Effector CD8-positive, alpha-beta T cell (primary cell): Measurements from ENCODE around the gene PRIM2.
"Not testable (repeated sequence)": the region's sequence is repeated elsewhere in the genome, so short reads cannot be mapped to it uniquely, and the experiment has no call there.

ENCODE experiments used
- DNase-seq: peaks from one replicate; lab custom pipeline; 2025; lab: John Stamatoyannopoulos, UW

Gene PRIM2

DNA sequence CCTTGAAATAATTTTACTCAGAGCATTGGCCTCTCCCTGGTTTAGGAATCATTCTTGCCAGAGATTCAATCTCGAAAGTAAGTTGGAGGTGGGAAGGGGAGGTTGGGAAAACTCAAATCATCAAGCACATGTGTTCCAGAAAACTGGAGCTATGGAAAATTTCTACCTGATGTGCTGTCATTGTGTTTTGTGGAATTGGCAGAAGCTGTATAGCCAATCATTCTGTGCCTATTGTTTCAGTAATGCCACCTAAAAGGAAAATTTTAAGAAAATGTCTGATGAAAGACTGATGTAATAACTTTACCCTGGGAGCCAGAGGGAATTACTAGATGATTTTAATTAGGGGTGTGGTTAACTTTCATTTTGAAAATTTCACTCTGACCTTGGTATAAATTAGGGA, 187.8 kb downstream of the PRIM2 start:
- not testable (repeated sequence) for DNase-seq

DNA sequence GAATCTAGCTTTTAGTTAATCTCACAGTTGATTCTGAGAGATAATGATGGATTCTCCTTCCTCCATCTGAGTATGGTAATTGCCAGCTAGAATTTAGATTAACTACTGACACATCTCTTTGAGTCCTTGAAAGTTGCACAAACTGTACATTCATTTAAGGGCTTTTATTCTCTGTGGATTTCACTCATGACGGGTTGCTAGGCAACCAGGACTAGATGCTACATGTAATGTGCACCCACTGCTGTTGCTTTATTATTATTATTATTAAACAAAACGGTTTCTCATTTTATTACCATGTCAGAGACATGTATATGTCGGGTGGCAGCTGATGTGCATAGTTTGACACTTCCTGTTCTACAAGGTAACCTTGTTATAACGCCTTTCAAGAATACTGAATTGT, 193.0 kb downstream of the PRIM2 start:
- not testable (repeated sequence) for DNase-seq

DNA sequence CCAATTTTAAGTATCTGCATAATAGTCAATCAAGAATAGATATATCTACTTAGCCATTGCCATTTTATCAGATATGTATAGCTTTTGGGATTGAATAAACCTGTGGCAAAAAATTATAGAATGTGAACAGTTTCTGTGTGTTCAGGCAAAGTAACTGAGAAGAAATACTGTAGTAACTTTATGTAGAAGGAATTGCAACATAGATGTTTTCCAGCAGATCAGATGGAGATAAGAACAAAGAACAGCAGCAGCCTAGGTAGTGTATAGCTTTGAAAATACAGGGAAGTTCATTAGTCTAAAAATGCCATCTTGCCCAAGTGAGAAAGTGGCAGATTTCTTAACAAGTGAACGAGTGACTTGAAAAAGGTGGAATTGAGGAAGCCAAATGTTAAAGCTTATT, 197.7 kb downstream of the PRIM2 start:
- DNase-seq = not testable (repeated sequence)

DNA sequence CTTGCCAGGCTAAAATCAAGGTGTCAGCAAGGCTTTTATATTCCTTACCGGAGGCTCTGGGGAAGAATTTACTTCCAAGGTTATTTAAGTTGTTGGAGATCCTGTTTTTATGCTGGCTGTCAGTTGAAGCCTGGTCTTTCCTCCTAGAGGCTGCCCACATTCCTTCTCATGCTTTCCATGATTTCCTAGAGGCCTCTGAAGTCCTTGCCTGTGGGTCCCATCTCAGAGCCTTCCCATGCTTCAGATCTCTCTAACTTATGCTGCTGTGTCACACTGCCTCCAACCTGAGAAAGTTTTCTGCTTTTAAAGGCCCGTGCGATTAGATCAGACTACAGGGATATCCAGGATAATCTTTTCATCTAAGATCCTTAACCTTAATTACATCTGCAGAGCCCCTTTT, 198.4 kb downstream of the PRIM2 start:
- DNase-seq = not testable (repeated sequence)

DNA sequence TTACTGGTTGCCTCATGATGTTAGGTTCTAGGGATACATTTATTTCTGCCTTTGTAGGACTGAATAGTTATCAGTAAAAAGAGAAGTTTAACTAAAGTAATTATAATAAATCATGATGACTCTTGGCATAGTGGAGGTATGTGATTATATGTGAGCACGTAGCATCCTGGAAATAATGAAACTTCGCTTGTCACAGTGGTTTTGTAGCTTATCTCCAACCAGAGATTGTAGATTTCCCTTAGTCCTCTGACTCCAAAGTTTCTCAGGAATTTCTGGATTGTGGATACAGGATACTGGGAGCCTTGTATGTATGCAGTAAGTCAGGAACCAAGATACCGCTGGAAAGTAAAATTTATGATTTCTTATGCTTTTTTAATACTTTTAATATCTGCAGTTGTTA, 199.3 kb downstream of the PRIM2 start:
- DNase-seq = not testable (repeated sequence)

DNA sequence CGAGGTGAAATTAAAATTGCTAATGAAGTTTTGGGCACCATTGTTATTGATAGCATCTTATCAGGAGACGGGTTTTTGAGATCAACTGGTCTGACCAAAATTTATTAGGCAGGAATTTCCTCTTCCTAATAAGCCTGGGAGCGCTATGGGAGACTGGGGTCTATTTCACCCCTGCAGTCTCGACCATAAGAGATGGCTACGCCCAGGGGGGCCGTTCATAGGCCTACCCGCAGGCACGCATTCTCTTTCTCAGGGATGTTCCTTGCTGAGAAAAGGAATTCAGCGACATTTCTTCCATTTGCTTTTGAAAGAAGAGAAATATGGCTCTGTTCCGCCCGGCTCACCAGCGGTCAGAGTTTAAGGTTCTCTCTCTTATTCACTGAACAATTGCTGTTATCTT, 201.8 kb downstream of the PRIM2 start:
- DNase-seq = not testable (repeated sequence)

DNA sequence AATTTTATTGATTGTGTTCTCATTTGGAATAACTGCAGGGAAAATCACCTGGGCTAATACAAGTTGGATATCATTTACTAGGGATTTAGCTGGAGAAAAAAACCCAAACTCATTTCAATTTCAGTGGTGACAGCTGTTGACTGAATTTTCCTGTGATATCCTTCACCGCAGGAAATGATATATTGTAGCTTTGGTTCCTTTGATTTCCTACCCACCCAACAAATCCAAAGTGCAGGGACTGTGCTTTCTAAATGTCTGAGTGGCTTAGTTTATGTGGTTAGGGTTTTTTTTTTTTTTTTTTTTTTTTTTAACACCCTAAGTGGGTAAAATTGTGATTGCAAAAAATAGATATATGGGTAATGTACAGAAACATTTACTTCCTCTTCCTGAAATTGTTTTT, 203.7 kb downstream of the PRIM2 start:
- not testable (repeated sequence) for DNase-seq

DNA sequence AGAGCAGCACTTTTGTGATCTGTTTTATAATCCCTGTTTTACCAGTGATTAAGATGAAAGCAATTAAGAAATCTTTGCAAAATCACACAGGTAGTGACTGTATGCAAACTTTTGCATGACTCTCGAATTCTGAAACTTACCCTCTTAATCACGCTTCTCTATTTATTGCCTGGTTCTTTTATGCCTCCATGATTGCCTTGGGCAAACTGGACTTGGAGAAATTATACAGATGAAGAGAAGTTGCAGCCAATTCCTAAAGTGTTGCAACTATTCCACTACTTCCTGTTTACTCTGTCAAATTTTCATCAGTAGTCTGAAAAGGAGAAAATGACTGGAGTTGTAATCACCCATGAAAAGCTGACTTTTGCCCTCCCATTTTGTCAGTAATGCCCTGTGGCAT, 205.8 kb downstream of the PRIM2 start:
- DNase-seq = not testable (repeated sequence)

DNA sequence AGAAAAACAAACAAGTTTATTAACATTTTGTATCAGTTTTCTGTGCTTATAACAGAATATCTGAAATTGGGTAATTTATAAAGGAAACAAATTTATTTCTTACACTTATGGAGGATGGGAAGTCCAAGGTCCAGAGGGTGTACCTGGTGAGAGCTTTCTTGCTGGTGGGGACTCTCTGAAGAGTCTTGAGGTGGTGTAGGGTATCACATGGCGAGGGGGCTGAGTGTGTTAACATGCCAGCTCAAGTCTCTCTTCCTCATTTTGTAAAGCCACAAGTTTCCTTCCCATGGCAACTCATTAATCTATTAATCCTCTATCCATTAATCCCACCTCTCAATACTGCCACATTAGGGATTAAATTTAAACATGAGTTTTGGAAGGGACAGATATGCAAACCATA, 212.3 kb downstream of the PRIM2 start:
- DNase-seq = not testable (repeated sequence)

DNA sequence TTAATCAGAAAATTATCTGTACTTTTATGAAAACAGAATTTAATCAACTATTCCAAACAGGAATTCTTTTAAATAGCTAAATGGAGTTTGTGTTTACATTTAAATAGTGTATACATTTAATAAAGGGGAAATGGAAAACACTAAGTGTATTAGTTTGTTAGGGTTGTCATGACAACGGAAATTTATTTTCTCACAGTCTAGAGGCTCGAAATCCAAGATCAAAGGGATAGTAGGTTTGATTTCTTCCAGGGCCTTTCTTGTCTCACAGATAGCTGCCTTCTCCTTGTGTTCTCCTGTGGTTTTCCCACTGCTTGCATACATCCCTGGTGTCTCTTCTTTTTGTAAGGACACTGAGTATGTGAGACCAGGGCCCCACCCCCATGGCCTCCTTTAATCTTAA, 215.2 kb downstream of the PRIM2 start:
- DNase-seq = not testable (repeated sequence)

DNA sequence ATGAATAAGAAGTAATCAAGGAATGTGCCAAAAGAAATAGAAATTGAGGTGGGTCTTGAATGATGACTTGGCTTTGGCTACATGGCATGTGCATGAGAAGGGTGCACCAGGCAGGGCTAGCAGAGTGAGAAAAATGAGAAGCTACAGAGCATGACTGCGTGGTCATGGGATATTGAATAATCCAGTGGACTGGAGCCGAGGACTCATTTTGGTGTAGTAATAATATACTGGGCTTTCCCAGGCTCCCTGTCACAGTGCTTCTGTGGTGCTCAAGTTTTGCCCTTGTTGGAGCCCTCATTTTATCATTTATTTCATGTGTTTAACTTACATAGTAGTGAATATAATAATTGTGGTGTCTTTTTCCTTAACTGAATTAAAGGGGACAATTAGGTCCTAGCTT, 217.7 kb downstream of the PRIM2 start:
- DNase-seq = not testable (repeated sequence)

DNA sequence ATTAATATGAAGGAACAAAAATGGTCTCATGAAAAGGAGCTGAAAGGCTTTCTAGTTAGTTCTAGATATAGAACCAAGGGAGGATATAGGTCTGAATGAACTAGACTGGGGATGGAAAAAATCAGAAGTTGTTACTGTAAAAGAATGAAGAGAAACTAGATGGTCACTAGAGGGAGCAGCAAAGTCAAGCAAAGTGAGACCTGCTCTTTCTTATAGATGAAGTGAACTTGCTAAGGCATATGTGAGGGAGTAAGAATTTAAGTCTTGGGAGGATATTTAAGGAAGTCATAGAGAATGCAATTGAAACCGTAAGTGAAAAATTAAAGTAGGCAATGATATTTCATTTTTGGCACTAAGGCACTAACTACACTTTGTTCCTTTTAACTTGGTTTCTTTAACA, 218.6 kb downstream of the PRIM2 start:
- DNase-seq = not testable (repeated sequence)

DNA sequence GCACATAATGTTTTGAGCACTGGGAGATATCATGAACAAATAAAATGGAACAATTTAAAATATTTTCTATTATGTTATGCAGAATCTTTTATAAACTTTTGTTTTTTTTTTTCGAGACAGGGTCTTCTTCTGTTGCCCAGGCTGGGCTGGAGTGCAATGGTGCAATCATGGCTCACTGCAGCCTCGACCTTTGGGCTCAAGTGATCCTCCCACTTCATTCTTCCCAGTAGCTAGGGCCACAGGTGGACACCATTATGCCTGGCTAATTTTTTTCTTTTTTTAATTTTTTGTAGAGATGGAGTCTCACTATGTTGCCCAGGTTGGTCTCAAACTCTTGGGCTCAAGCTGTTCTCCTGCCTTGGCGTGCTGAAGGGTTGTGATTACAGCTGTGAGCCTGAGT, 220.5 kb downstream of the PRIM2 start:
- DNase-seq = not testable (repeated sequence)

DNA sequence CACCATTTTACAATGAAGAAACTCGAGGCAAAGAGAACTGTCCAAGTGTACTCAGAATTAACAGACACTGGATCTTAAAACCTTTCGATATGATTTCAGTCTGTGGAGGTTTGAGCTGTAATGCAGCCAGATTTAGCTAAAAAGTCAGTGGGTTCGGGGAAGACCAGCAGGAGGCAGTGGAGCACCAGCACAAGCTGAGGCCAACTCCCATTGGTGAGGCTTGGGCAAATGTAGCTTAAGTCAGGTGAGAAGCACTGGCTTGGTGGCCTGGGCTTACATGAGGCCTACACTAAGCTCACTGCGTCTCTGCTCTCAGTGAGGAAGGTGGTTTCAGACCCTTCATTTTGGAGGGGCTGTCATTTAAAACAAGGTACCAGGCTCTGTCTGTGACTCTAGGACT, 234.5 kb downstream of the PRIM2 start:
- DNase-seq = not testable (repeated sequence)

DNA sequence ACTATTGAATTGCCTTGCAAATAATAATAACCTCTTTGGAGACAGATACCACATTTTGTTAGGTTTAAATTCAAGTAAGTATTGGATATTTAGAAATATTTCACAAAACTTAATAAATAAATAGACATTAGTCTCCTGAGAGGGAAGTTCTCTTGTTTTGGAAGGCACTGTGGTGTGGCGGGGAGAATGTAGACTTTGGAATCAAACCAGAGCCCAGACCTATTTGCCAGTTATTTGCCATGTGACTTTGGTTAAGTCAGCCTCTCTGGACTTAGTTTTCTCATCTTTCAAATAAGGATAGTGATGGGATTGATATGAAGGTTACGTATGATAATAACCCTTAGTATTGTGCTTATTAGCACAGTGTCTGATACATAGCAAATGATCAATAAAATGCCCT, 240.4 kb downstream of the PRIM2 start:
- not testable (repeated sequence) for DNase-seq

DNA sequence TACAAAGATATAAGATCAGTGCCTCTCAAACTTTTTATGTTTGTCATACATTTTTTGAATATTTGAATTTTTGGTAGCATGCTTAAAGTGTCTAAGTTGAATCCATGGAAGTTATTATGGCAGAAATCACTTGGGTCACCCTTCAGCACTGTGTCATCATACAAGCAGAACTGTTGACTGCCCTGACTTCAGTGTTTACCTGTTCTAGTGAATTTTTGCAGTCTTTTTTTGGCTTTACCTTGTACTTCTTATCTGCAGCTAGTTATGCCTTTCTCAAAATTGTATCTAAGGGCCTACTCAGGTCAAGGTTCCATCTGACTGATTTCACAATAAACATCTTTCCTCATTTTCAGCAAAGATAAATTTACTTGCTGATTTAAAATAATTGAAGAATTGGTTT, 241.7 kb downstream of the PRIM2 start:
- not testable (repeated sequence) for DNase-seq

DNA sequence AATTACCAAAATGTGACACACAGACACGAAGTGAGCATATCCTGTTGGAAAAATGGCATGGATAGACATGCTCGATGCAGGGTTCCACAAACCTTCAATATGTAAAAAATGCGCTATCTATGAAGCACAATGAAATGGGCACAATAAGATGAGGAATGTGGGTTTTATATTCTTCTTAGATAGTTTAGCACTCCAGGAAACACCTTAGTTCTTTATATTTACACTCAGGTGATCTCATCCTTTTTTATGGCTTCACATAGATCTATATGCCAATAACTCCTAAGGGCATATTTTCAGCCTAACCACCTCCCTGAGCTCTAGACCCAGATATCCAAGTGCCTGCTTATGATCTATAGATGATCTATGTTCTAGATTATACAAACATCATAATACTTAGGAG, 244.8 kb downstream of the PRIM2 start:
- not testable (repeated sequence) for DNase-seq

DNA sequence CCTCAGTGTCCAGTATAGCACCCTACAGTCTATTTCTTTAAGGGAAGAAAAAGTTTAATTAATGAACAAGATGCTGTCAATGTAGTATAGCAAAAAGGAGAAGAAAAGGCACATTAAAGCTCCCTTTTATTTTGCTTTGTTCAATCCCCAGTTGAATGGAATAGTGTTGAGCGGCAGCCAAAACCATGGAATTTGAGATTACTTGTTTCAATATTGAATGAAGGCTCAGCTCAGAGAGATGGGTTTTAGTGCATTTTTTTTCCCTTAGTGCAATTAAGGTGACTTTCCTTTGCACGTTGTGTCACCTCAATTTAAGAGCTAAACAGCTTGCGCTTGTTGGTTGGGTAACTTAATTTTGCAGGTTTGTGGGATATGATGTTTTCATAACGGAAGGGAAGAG, 254.7 kb downstream of the PRIM2 start:
- not testable (repeated sequence) for DNase-seq

DNA sequence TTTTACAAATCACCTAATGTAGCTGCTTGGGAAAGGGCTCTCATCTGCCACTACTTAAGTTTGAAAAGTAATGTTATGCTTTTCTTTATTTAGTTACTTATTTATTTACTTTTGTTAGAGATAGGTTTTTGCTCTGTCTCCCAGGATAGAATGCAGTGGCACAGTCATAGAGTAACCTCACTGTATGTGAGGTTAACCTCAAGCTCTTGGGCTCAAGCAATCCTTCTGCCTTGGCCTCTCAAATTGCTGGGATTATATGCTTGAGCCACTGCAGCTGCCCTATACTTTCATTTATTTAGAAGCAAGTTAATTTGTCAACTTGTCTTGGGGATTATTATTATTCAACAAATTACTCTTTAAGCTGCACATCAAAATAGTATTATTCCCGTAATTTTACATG, 255.4 kb downstream of the PRIM2 start:
- not testable (repeated sequence) for DNase-seq

DNA sequence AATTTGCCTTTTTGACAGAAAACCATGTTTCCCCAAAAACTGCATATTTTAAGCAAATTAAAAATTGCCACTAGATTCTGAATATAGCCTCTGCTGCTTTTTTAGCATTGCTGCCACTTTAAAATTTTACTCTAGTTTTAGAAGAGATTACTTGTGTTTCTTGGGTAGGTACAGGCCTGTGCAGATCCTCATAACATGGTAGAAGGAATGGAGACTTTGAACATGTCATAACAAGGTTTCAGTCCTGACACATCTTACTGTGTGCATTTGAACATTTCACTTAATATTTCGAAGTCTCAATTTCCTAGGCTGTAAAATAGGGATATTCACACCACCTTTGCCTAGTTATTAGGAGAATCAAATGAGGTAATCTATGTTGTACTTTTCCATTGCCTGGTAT, 259.6 kb downstream of the PRIM2 start:
- not testable (repeated sequence) for DNase-seq

DNA sequence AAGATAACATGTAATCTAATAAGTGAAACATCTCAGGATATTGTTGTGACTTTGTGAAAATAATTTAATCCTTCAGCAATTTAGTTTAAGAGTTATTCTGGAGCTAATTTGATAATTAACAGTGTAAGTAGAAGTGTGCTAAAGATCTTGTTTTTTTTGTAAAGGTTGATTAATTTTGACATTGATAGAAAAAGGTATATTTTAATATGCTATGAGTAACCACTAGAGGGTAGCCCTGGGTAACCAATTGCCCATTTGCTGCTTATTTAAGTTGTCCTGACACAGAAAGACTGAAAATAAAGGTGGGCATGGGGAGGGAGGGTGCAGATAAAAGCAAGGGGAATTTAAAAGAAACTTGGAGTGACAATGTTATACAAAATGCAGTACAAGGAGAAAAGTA, 262.1 kb downstream of the PRIM2 start:
- not testable (repeated sequence) for DNase-seq

DNA sequence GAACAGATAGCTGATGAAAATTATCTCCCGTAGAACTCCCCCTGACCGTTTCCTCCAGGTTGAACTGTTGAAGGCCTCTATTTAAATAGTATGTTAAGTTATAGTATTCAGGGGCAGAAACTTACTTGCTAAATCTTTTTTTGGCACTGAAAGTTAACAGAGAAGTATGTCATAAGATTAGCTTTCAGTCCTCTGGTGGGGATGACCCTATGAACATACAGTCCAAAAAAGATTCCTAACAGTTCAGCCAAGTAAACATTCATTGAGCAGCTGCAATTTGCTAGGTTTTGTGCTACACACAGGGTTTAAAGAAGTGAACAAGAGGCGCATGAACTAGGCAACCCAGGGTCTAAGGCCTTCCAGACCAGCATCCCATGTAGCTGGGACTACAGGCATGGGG, 264.2 kb downstream of the PRIM2 start:
- not testable (repeated sequence) for DNase-seq

DNA sequence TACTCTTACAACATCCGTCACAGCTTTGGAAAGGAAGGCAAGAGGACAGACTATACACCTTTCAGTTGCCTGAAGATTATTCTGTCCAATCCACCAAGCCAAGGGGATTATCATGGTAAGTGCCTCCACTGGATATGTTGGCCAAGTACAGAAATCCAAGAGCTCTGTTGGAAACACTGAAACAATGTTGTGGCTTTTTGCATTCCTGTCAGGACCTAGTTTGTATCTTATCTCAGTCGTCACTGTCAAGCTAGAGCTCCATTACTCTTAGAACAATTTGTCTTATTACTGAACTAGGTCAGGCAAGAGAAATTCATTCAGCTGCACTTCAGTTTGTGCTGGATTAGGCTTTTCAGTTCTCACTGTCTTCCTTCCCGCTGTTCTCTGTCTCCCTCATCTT, 283.7 kb downstream of the PRIM2 start:
- not testable (repeated sequence) for DNase-seq

DNA sequence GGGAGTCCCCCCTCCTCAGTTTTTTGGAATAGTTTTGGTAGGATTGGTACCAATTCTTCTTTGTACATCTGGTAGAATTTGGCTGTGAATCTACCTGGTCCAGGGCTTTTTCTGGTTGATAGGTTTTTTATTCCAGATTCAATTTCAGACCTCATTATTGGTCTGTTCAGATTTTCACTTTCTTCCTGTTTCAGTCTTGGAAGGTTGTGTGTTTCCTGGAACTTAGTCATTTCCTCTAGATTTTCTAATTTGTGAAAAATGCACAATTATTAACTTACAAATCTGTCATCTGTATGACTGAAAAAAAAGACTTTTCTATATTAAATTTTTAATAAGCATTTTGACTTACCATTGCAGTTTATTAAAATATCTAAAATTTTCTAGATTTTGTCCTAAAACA, 287.9 kb downstream of the PRIM2 start:
- not testable (repeated sequence) for DNase-seq

DNA sequence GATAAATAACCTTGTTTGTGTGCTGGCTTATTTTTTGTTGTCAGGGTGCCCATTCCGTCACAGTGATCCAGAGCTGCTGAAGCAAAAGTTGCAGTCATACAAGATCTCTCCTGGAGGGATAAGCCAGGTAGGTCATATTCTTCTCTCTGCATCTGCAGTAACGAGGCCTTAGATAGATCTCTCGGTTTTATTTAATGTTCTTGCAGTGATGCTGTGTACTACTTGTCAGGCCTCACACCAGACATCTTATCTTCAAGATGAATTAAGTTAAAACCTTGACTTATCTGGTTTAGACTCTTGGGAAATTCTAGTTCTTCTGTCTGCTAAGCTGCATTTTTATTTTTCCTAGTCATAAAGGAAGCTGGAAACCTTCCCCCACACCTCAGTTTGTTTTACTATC, 288.9 kb downstream of the PRIM2 start:
- DNase-seq = not testable (repeated sequence)
